ENCODE data around the gene NMRK2.
"Not testable (repeated sequence)": the region's sequence is repeated elsewhere in the genome, so short reads cannot be mapped to it uniquely, and the experiment has no call there.

The NMRK2 gene

GRCh38 chr19:3932931-3933810, at the start of gene NMRK2:
Gene NMRK2 (plus strand): TSS chr19:3933069. CDS start chr19:3933672, 603 bp downstream.
- DNase-seq, result no peak

GRCh38 chr19:3890591-3890990, 42.3 kb upstream of the NMRK2 start:
- no peak for DNase-seq

- DNase-seq, result no peak
These were observed 39.2 kb upstream of the NMRK2 start for GRCh38 chr19:3893509-3894179.

- not testable (repeated sequence) for DNase-seq
These were observed 37.9 kb upstream of the NMRK2 start for GRCh38 chr19:3894959-3895358.

GRCh38 chr19:3895788-3896187, 37.1 kb upstream of the NMRK2 start:
- DNase-seq, result no peak

GRCh38 chr19:3897936-3898335, 34.9 kb upstream of the NMRK2 start:
- DNase-seq, result no peak

- no peak for DNase-seq
These were observed 34.4 kb upstream of the NMRK2 start for GRCh38 chr19:3898426-3898825.

- DNase-seq, result no peak
These were observed 33.2 kb upstream of the NMRK2 start for GRCh38 chr19:3899531-3900294.

GRCh38 chr19:3902317-3902973, 30.4 kb upstream of the NMRK2 start:
- no peak for DNase-seq

GRCh38 chr19:3904233-3904632, 28.6 kb upstream of the NMRK2 start:
- no peak for DNase-seq

- no peak for DNase-seq
These were observed 25.1 kb upstream of the NMRK2 start for GRCh38 chr19:3907626-3908265.

- DNase-seq, result no peak
These were observed 24.4 kb upstream of the NMRK2 start for GRCh38 chr19:3908266-3909054.

- DNase-seq, result no peak
These were observed 22.8 kb upstream of the NMRK2 start for GRCh38 chr19:3910105-3910504.

GRCh38 chr19:3914199-3914598, 18.7 kb upstream of the NMRK2 start:
- DNase-seq, result no peak

- no peak for DNase-seq
These were observed 16.8 kb upstream of the NMRK2 start for GRCh38 chr19:3916033-3916432.

- DNase-seq, result no peak
These were observed 13.1 kb upstream of the NMRK2 start for GRCh38 chr19:3919793-3920192.

- no peak for DNase-seq
These were observed 9.6 kb upstream of the NMRK2 start for GRCh38 chr19:3923096-3923758.

- DNase-seq, result no peak
These were observed 9.0 kb upstream of the NMRK2 start for GRCh38 chr19:3923912-3924311.

GRCh38 chr19:3931041-3931440, 1.8 kb upstream of the NMRK2 start:
- no peak for DNase-seq

GRCh38 chr19:3936506-3937442, 3.9 kb downstream of the NMRK2 start:
- no peak for DNase-seq

All from stimulated activated CD4-positive, alpha-beta T cell treated with anti-CD3 and anti-CD28 coated beads, Interleukin-2, amount 100 ng/mL, for 48 hours (primary cell).